Liver (tissue), 9 donors: ENCODE data around the gene CLMN. TPM values are rescaled to one million over a fixed set of nuclear protein-coding genes. Genes with fewer than 3 reads are reported as not detected.

Source experiments
- DNase-seq: peaks from one replicate; pipeline ENCODE4 v3.0.0-alpha.2; 2017; ENCODE audit warnings: low spot score
- H3K27ac ChIP-seq, 2 donors: one replicate each; pipeline ENCODE4 v1.7.0; 2013; ENCODE audit warnings: inconsistent platforms in 2 of 2, low read length in 2 of 2, control low read depth in 1 of 2, low read depth in 1 of 2, mild to moderate bottlenecking in 1 of 2
- H3K27me3 ChIP-seq, 4 donors: one replicate each; pipeline versions ENCODE4 v1.6.1 to v1.7.0; 2013; ENCODE audit warnings: low read length in 3 of 4, inconsistent platforms in 1 of 4, mild to moderate bottlenecking in 1 of 4, moderate library complexity in 1 of 4; ENCODE audit not compliant: control insufficient read depth in 4 of 4, insufficient read depth in 4 of 4
- H3K36me3 ChIP-seq, 4 donors: one replicate each; pipeline versions ENCODE4 v1.6.1 to v1.7.0; 2013; ENCODE audit warnings: low read length in 3 of 4, mild to moderate bottlenecking in 3 of 4, low read depth in 1 of 4, moderate library complexity in 1 of 4; ENCODE audit not compliant: control insufficient read depth in 4 of 4, insufficient read depth in 3 of 4
- H3K4me1 ChIP-seq, 4 donors: one replicate each; pipeline versions ENCODE4 v1.6.1 to v1.7.0; 2013; ENCODE audit warnings: low read length in 3 of 4, mild to moderate bottlenecking in 3 of 4, moderate library complexity in 1 of 4; ENCODE audit not compliant: control insufficient read depth in 4 of 4, insufficient read depth in 4 of 4
- H3K4me3 ChIP-seq, 3 donors: one replicate each; pipeline versions ENCODE4 v1.6.1 to v1.7.0; 2013; ENCODE audit warnings: low read length in 3 of 3, control low read depth in 1 of 3, low read depth in 1 of 3, mild to moderate bottlenecking in 1 of 3
- H3K9ac ChIP-seq, 2 donors: one replicate each; pipeline ENCODE4 v1.7.0; 2013; ENCODE audit warnings: low read length in 2 of 2, mild to moderate bottlenecking in 2 of 2, moderate library complexity in 2 of 2, control low read depth in 1 of 2, low read depth in 1 of 2
- H3K9me3 ChIP-seq, 4 donors: one replicate each; pipeline versions ENCODE4 v1.6.1 to v1.7.0; 2013; ENCODE audit warnings: low read length in 3 of 4; ENCODE audit not compliant: control insufficient read depth in 4 of 4
- ATF3 ChIP-seq: IDR thresholded peaks from 2 replicates; pipeline ENCODE4 v1.6.1; 2016; ENCODE audit warnings: antibody characterized with exemption
- EGR1 ChIP-seq, 2 donors: IDR thresholded peaks; 2 replicates each; pipeline ENCODE4 v1.6.1; 2016 to 2018; ENCODE audit warnings: antibody characterized with exemption in 2 of 2, low read depth in 2 of 2
- GABPA ChIP-seq, 2 donors: IDR thresholded peaks in 1 of 2; conservative IDR thresholded peaks in 1 of 2; 2 replicates each; pipeline ENCODE4 v1.6.1; 2016; ENCODE audit warnings: antibody characterized with exemption in 2 of 2, mild to moderate bottlenecking in 1 of 2, moderate library complexity in 1 of 2
- HNF4A ChIP-seq, 2 donors: conservative IDR thresholded peaks; 2 replicates each; pipeline ENCODE4 v1.6.1; 2016; ENCODE audit warnings: antibody characterized with exemption in 2 of 2, mild to moderate bottlenecking in 2 of 2
- HNF4G ChIP-seq: IDR thresholded peaks from 2 replicates; pipeline ENCODE4 v1.6.1; 2016; ENCODE audit warnings: antibody characterized with exemption
- JUND ChIP-seq, 2 donors: IDR thresholded peaks; 2 replicates each; pipeline ENCODE4 v1.6.1; 2016; ENCODE audit warnings: antibody characterized with exemption in 2 of 2
- MAX ChIP-seq: IDR thresholded peaks from 2 replicates; pipeline ENCODE4 v1.6.1; 2016; ENCODE audit warnings: antibody characterized with exemption
- NR2F2 ChIP-seq: IDR thresholded peaks from 2 replicates; pipeline ENCODE4 v1.6.1; 2016; ENCODE audit warnings: antibody characterized with exemption
- RAD21 ChIP-seq, 2 donors: IDR thresholded peaks; 2 replicates each; pipeline ENCODE4 v1.6.1; 2016; ENCODE audit warnings: antibody characterized with exemption in 2 of 2, mild to moderate bottlenecking in 2 of 2
- REST ChIP-seq: IDR thresholded peaks from 2 replicates; pipeline ENCODE4 v1.6.1; 2016; ENCODE audit warnings: antibody characterized with exemption, mild to moderate bottlenecking
- SP1 ChIP-seq: IDR thresholded peaks from 2 replicates; pipeline ENCODE4 v1.6.1; 2018; ENCODE audit warnings: antibody characterized with exemption, mild to moderate bottlenecking
- TAF1 ChIP-seq: conservative IDR thresholded peaks from 2 replicates; pipeline ENCODE4 v1.6.1; 2016; ENCODE audit warnings: antibody characterized with exemption, mild to moderate bottlenecking
- ZBTB33 ChIP-seq: IDR thresholded peaks from 2 replicates; pipeline ENCODE4 v1.6.1; 2016; ENCODE audit warnings: antibody characterized with exemption
- WGBS: extraction: QIAGEN DNeasy Blood & Tissue Kit; methylation state at CpG from one replicate; pipeline ENCODE4 v1.1.7; 2013; 5-methylcytosine and 5-hydroxymethylcytosine counted together
- polyA plus RNA-seq, 2 donors: library from polyadenylated mRNA; stranded (reverse) in 1 of 2; unstranded in 1 of 2; fragments of 200-250 nt in 1 of 2; fragments of >200 nt in 1 of 2; fragmentation: Nextera tagmentation in 1 of 2; extraction: Ambion mirVana in 1 of 2; gene quantifications; one replicate each; pipeline versions ENCODE4 v1.2.1 to v1.2.3, GENCODE V29; 2013 to 2015
- total RNA-seq, 2 donors: library from RNA; depleted of rRNA; stranded (reverse); fragments of >200 nt; gene quantifications; one replicate each; pipeline ENCODE4 v1.2.3, GENCODE V29; 2014
- donor health status: healthy.
- donor health status: healthy.
- donor health status: healthy.
- donor health status: healthy.
- donor health status: healthy.

Gene CLMN
- total and polyA plus RNA-seq, 4 donors, result 6.0 to 41.1 (median 24.1) TPM

GRCh38 chr14:95196268-95196667 lies 123.4 kb downstream of the CLMN start:
- H3K9ac ChIP-seq, result no peak overlapping the region
- no peaks in the 10 kb centered on the region for H3K27me3 ChIP-seq
- no peaks in the 10 kb centered on the region for H3K4me1 ChIP-seq
- no peak overlapping the region for H3K4me3 ChIP-seq
- peaks cover 0 to 19% (median 6%) of the 10 kb centered on the region in 4 donors for H3K36me3 ChIP-seq
- TF ChIP-seq SP1 (no peak), JUND (IDR thresholded peaks at IDR 0.05) (no peak), MAX (no peak), HNF4G (no peak), RAD21 (IDR thresholded peaks at IDR 0.05) (peak; percentile 38 to 60), EGR1 (IDR thresholded peaks at IDR 0.05; ENCODE audit: low read depth in 2 of 2) (no peak)
- WGBS, result 65% methylated on average over 5 of the region's 5 CpGs
- DNase-seq, result no peak
- no peak overlapping the region for H3K27ac ChIP-seq
- H3K9me3 ChIP-seq, result no peaks in the 10 kb centered on the region

- H3K27ac ChIP-seq, result no peak overlapping the region
- no peaks in the 10 kb centered on the region for H3K27me3 ChIP-seq
- 92% methylated on average over 6 of the region's 6 CpGs for WGBS
- DNase-seq, result no peak
- no peaks in the 10 kb centered on the region for H3K9me3 ChIP-seq
- no peak overlapping the region for H3K4me3 ChIP-seq
- peaks cover 0 to 17% (median 5%) of the 10 kb centered on the region in 4 donors for H3K36me3 ChIP-seq
- H3K9ac ChIP-seq, result no peak overlapping the region
- no peak for TF ChIP-seq ZBTB33
- TF ChIP-seq GABPA (IDR thresholded peaks at IDR 0.05 in 1 of 2, conservative IDR thresholded peaks at IDR 0.05 in 1 of 2), result no peak
- TF ChIP-seq NR2F2, result no peak
- no peak for TF ChIP-seq SP1
- no peak for TF ChIP-seq HNF4A (conservative IDR thresholded peaks at IDR 0.05)
- no peak for TF ChIP-seq TAF1
- TF ChIP-seq ATF3, result no peak
- TF ChIP-seq REST, result no peak
- no peak for TF ChIP-seq RAD21 (IDR thresholded peaks at IDR 0.05)
- no peak for TF ChIP-seq MAX
- H3K4me1 ChIP-seq, result no peaks in the 10 kb centered on the region
Observed at GRCh38 chr14:95195031-95195430, 124.7 kb downstream of the CLMN start.
